ENCODE data around the gene TSNAX. TPM values are rescaled to one million over a fixed set of nuclear protein-coding genes. Genes with fewer than 3 reads are reported as not detected.
"Not testable (repeated sequence)": the region's sequence is repeated elsewhere in the genome, so short reads cannot be mapped to it uniquely, and the experiment has no call there.

The TSNAX gene
- 27.3 TPM for total RNA-seq

- peaks cover 51% of the 10 kb centered on the region for H3K4me1 ChIP-seq (ENCODE audit: insufficient read depth, low read length)
These were observed at the start of gene TSNAX for GRCh38 chr1:231528172-231529029. TSNAX (plus strand) TSS chr1:231528669; CDS start chr1:231528811, 142 bp downstream.

GRCh38 chr1:231478811-231479210 lies 49.7 kb upstream of the TSNAX start:
- H3K9me3 ChIP-seq (ENCODE audit: low read depth, low read length), result no peaks in the 10 kb centered on the region
- H3K4me1 ChIP-seq (ENCODE audit: insufficient read depth, low read length), result no peaks in the 10 kb centered on the region
- peaks cover 38% of the 10 kb centered on the region for H3K27me3 ChIP-seq (ENCODE audit: insufficient read depth, low read length)
- no peak overlapping the region for H3K4me3 ChIP-seq (ENCODE audit: low read length)

More at GRCh38 chr1:231528172-231529029, at the start of gene TSNAX:
- no peaks in the 10 kb centered on the region for H3K27me3 ChIP-seq (ENCODE audit: insufficient read depth, low read length)
- H3K4me3 ChIP-seq (ENCODE audit: low read length), result peak within 1 kb of the TSS; percentile 73
- no peaks in the 10 kb centered on the region for H3K9me3 ChIP-seq (ENCODE audit: low read depth, low read length)

GRCh38 chr1:231480008-231480407 lies 48.5 kb upstream of the TSNAX start:
- no peaks in the 10 kb centered on the region for H3K9me3 ChIP-seq (ENCODE audit: low read depth, low read length)
- H3K4me3 ChIP-seq (ENCODE audit: low read length), result no peak overlapping the region
- no peaks in the 10 kb centered on the region for H3K4me1 ChIP-seq (ENCODE audit: insufficient read depth, low read length)
- peaks cover 28% of the 10 kb centered on the region for H3K27me3 ChIP-seq (ENCODE audit: insufficient read depth, low read length)

- Histone ChIP-seq H3K4me1 (ENCODE audit: insufficient read depth, low read length) (no peaks in the 10 kb centered on the region), H3K27me3 (ENCODE audit: insufficient read depth, low read length) (peaks cover 22% of the 10 kb centered on the region), H3K4me3 (ENCODE audit: low read length) (no peak overlapping the region), H3K9me3 (ENCODE audit: low read depth, low read length) (no peaks in the 10 kb centered on the region)
These were observed 47.2 kb upstream of the TSNAX start for GRCh38 chr1:231481289-231481688.

- Histone ChIP-seq H3K4me1 (ENCODE audit: insufficient read depth, low read length) (no peaks in the 10 kb centered on the region), H3K9me3 (ENCODE audit: low read depth, low read length) (no peaks in the 10 kb centered on the region), H3K27me3 (ENCODE audit: insufficient read depth, low read length) (peaks cover 22% of the 10 kb centered on the region), H3K4me3 (ENCODE audit: low read length) (no peak overlapping the region)
These were observed 43.3 kb upstream of the TSNAX start for GRCh38 chr1:231485029-231485784.

- no peak overlapping the region for H3K4me3 ChIP-seq (ENCODE audit: low read length)
- H3K27me3 ChIP-seq (ENCODE audit: insufficient read depth, low read length), result peaks cover 10% of the 10 kb centered on the region
- no peaks in the 10 kb centered on the region for H3K4me1 ChIP-seq (ENCODE audit: insufficient read depth, low read length)
- H3K9me3 ChIP-seq (ENCODE audit: low read depth, low read length), result no peaks in the 10 kb centered on the region
These were observed 41.5 kb upstream of the TSNAX start for GRCh38 chr1:231487019-231487418.

- peaks cover 10% of the 10 kb centered on the region for H3K27me3 ChIP-seq (ENCODE audit: insufficient read depth, low read length)
- no peak overlapping the region for H3K4me3 ChIP-seq (ENCODE audit: low read length)
- H3K9me3 ChIP-seq (ENCODE audit: low read depth, low read length), result no peaks in the 10 kb centered on the region
- no peaks in the 10 kb centered on the region for H3K4me1 ChIP-seq (ENCODE audit: insufficient read depth, low read length)
These were observed 40.6 kb upstream of the TSNAX start for GRCh38 chr1:231487910-231488309.

- peaks cover 6% of the 10 kb centered on the region for H3K9me3 ChIP-seq (ENCODE audit: low read depth, low read length)
- no peak overlapping the region for H3K4me3 ChIP-seq (ENCODE audit: low read length)
- H3K4me1 ChIP-seq (ENCODE audit: insufficient read depth, low read length), result peaks cover 4% of the 10 kb centered on the region
- no peaks in the 10 kb centered on the region for H3K27me3 ChIP-seq (ENCODE audit: insufficient read depth, low read length)
These were observed 34.9 kb upstream of the TSNAX start for GRCh38 chr1:231493421-231494185.

- peaks cover 4% of the 10 kb centered on the region for H3K4me1 ChIP-seq (ENCODE audit: insufficient read depth, low read length)
- H3K4me3 ChIP-seq (ENCODE audit: low read length), result no peak overlapping the region
- peaks cover 16% of the 10 kb centered on the region for H3K9me3 ChIP-seq (ENCODE audit: low read depth, low read length)
- no peaks in the 10 kb centered on the region for H3K27me3 ChIP-seq (ENCODE audit: insufficient read depth, low read length)
These were observed 33.9 kb upstream of the TSNAX start for GRCh38 chr1:231494439-231495110.

GRCh38 chr1:231497629-231498152 lies 30.8 kb upstream of the TSNAX start:
- Histone ChIP-seq H3K9me3 (ENCODE audit: low read depth, low read length) (peaks cover 22% of the 10 kb centered on the region), H3K4me1 (ENCODE audit: insufficient read depth, low read length) (peaks cover 4% of the 10 kb centered on the region), H3K27me3 (ENCODE audit: insufficient read depth, low read length) (no peaks in the 10 kb centered on the region), H3K4me3 (ENCODE audit: low read length) (no peak overlapping the region)

GRCh38 chr1:231499148-231499763 lies 29.2 kb upstream of the TSNAX start:
- Histone ChIP-seq H3K27me3 (ENCODE audit: insufficient read depth, low read length) (no peaks in the 10 kb centered on the region), H3K4me3 (ENCODE audit: low read length) (no peak overlapping the region), H3K9me3 (ENCODE audit: low read depth, low read length) (peaks cover 22% of the 10 kb centered on the region), H3K4me1 (ENCODE audit: insufficient read depth, low read length) (no peaks in the 10 kb centered on the region)

- no peak overlapping the region for H3K4me3 ChIP-seq (ENCODE audit: low read length)
- H3K9me3 ChIP-seq (ENCODE audit: low read depth, low read length), result peaks cover 22% of the 10 kb centered on the region
- no peaks in the 10 kb centered on the region for H3K27me3 ChIP-seq (ENCODE audit: insufficient read depth, low read length)
- no peaks in the 10 kb centered on the region for H3K4me1 ChIP-seq (ENCODE audit: insufficient read depth, low read length)
These were observed 27.8 kb upstream of the TSNAX start for GRCh38 chr1:231500666-231501065.

- H3K4me3 ChIP-seq (ENCODE audit: low read length); H3K4me1 ChIP-seq (ENCODE audit: insufficient read depth, low read length): not testable (repeated sequence)
- H3K9me3 ChIP-seq (ENCODE audit: low read depth, low read length), result peaks cover 17% of the 10 kb centered on the region
- H3K27me3 ChIP-seq (ENCODE audit: insufficient read depth, low read length), result peaks cover 10% of the 10 kb centered on the region
These were observed 25.3 kb upstream of the TSNAX start for GRCh38 chr1:231503168-231503567.

Data from mononuclear cell (primary cell).